ENCODE data around the gene MCL1. TPM values are rescaled to one million over a fixed set of nuclear protein-coding genes. Genes with fewer than 3 reads are reported as not detected.

The MCL1 gene
- total and polyA plus RNA-seq, 8 donors, result 69.2 to 163 (median 96.7) TPM

DNA sequence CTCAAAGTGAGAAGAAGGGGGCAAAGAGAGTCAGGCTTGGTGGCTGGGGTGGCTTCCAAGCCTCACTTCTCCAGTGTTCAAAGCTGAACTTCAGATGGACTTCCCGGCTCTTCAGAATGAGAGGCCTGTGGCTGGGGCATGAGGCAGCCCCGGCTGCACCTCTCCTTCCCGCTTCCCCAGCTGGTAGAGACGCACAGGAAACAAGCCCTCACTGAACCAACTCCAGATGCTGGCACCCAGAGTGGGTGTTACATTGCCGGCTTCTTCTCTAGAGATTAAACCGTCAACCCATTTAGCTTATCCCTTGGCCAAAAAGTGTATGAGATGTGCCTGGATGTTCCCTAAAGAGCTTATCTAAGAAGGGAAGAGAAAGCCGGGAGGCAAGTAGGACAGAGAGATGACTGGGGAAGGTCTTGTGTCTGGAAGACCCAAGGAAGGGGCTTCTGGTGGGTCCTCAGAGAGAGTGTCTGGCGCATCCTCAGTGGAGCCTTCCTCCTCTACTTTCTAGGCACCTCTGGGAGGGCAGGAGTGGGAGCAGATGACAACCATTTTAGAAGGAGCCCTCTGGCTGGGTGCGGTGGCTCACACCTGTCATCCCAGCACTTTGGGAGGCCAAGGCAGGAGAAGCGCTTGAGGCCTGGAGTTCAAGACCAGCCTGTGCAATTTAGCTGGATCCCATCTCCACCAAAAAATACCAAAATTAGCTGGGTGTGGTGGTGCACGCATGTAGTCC lies 28.2 kb downstream of the MCL1 start:
- FAIRE-seq (no peak), ATAC-seq (peak in 1 of 4 donors; percentile 1), DNase-seq (no peak)
- Histone ChIP-seq H3K36me3 (no peaks in the 10 kb centered on the region), H3K4me1 (peaks cover 0 to 8% (median 0%) of the 10 kb centered on the region in 3 donors), H3K4me3 (no peak overlapping the region), H3K27ac (no peak overlapping the region), H3K27me3 (no peaks in the 10 kb centered on the region), H3K9me3 (no peaks in the 10 kb centered on the region)
- no peak for TF ChIP-seq CTCF (IDR thresholded peaks at IDR 0.05)
- intact Hi-C loops (cut with DNase I), result no loop called here
- 71 to 85% methylated on average over 11 of the region's 11 CpGs for WGBS, 2 donors

- ATAC-seq (peak in 1 of 4 donors; percentile 0), FAIRE-seq (no peak), DNase-seq (no peak)
- H3K4me1 ChIP-seq, result peaks cover 0 to 8% (median 0%) of the 10 kb centered on the region in 3 donors
- TF ChIP-seq CTCF (IDR thresholded peaks at IDR 0.05), result no peak
- H3K27ac ChIP-seq, result peak overlapping the region in 1 of 4 donors; percentile 4
- H3K4me3 ChIP-seq, result no peak overlapping the region
- no peaks in the 10 kb centered on the region for H3K9me3 ChIP-seq
- 67 to 70% methylated on average over 22 of the region's 22 CpGs for WGBS, 2 donors
- no peaks in the 10 kb centered on the region for H3K36me3 ChIP-seq
- intact Hi-C loops (cut with DNase I), result no loop called here
- H3K27me3 ChIP-seq, result no peaks in the 10 kb centered on the region
Observed at GRCh38 chr1:150550222-150551050, 29.0 kb downstream of the MCL1 start.

- peaks cover 0 to 8% (median 0%) of the 10 kb centered on the region in 3 donors for H3K4me1 ChIP-seq
- FAIRE-seq (no peak), ATAC-seq (peak; percentile 6 to 23 (median 15)), DNase-seq (peak in 3 of 6 donors; percentile 45 to 79 (median 58))
- H3K4me3 ChIP-seq, result peak overlapping the region in 3 of 4 donors; percentile 26 to 58 (median 41)
- intact Hi-C loops (cut with DNase I), result no loop called here
- no peak overlapping the region for H3K27ac ChIP-seq
- no peaks in the 10 kb centered on the region for H3K27me3 ChIP-seq
- TF ChIP-seq CTCF (IDR thresholded peaks at IDR 0.05), result no peak
- H3K9me3 ChIP-seq, result no peaks in the 10 kb centered on the region
- WGBS, 2 donors, result 12 to 16% methylated on average over 30 to 43 of the region's 43 CpGs
- no peaks in the 10 kb centered on the region for H3K36me3 ChIP-seq
Observed at GRCh38 chr1:150549496-150550221, 29.8 kb downstream of the MCL1 start.

DNA sequence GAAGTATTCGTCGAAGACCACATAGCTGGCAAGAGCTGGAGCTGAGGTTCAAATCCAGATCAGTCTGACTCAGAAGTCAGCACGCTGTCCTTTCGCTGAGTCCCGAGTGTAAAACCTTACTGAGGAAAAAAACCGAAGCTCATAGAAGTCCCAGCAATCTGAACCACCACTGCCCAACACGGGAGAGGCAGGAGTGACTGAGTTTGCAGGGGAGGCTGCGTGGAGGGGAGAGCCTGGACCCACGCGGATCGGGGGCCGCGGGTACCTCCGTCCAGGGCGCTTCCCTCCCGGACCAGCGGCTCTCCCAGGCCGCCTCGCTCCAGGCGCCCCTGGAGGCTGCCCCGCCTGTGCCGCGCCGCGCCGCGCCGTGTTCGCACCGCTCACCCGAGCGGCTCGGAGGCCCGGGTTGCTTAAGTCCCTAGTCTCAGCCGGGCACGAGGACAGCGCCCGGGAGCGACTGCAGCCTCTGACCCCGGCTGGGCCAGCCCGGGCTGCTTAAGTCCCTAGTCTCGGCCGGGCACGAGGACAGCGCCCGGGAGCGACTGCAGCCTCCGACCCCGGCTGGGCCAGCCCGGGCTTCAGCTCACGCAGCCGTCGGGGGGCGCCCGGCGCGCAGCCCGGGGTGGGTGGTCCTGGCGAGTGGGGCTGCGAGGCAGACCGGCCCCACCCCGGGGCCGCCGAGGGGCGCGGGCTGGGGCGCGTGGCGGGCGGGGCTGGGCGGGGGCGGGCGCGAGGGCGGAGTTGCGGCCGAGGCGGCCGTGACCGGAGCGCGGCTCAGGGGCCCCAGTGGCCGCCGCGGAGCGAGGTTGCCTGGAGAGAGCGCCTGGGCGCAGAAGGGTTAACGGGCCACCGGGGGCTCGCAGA lies 30.5 kb downstream of the MCL1 start, which contains the start of gene ADAMTSL4:
Gene ADAMTSL4, plus strand, starts transcription at position 777 of the 864 bp plus-strand sequence. CDS start 2,881 bp downstream, outside the sequence.
- DNase-seq, result peak in 4 of 6 donors; percentile 65 to 87 (median 76)
- WGBS, 2 donors, result 0 to 1% methylated on average over 61 to 91 of the region's 91 CpGs

More for the DNA sequence above, 30.5 kb downstream of the MCL1 start, which contains the start of gene ADAMTSL4:
- intact Hi-C loops (cut with DNase I), result no loop called here
- Histone ChIP-seq H3K4me1 (peaks cover 0 to 8% (median 0%) of the 10 kb centered on the region in 3 donors), H3K27me3 (no peaks in the 10 kb centered on the region), H3K4me3 (peak within 1 kb of the TSS; percentile 30 to 58 (median 36)), H3K27ac (peak within 1 kb of the TSS in 2 of 4 donors; percentile 52 to 63), H3K36me3 (no peaks in the 10 kb centered on the region), H3K9me3 (no peaks in the 10 kb centered on the region)
- no peak for TF ChIP-seq CTCF (IDR thresholded peaks at IDR 0.05)
- FAIRE-seq, result no peak
- ATAC-seq, result peak; percentile 63 to 77 (median 72)

Data from pancreas (tissue), 10 donors.